Measurements from ENCODE around the gene RAF1. TPM values are rescaled to one million over a fixed set of nuclear protein-coding genes. Genes with fewer than 3 reads are reported as not detected.

The RAF1 gene
- total RNA-seq, 1 experiment from 2014 or later = 101 TPM

DNA sequence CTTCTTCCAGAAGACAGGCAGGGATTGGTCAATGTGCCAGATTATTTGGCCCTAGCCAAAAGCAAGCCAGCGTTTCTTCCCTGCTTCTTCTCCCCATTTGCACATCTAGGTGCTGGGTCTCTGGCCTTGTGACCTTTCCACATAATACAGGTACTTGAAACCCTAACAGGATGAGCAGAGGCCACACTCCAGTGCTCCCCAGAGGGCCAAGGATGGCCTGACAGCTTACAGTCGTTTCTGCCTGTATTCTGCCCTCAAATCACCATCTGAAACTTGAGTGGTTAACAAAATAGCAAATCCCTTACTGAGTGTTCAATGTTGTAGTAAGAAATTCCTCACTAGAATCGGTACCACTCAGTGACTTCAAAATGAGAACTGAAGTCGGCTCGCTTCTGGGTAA is 77.9 kb downstream of the RAF1 start:
- TF ChIP-seq, protein P1, sequence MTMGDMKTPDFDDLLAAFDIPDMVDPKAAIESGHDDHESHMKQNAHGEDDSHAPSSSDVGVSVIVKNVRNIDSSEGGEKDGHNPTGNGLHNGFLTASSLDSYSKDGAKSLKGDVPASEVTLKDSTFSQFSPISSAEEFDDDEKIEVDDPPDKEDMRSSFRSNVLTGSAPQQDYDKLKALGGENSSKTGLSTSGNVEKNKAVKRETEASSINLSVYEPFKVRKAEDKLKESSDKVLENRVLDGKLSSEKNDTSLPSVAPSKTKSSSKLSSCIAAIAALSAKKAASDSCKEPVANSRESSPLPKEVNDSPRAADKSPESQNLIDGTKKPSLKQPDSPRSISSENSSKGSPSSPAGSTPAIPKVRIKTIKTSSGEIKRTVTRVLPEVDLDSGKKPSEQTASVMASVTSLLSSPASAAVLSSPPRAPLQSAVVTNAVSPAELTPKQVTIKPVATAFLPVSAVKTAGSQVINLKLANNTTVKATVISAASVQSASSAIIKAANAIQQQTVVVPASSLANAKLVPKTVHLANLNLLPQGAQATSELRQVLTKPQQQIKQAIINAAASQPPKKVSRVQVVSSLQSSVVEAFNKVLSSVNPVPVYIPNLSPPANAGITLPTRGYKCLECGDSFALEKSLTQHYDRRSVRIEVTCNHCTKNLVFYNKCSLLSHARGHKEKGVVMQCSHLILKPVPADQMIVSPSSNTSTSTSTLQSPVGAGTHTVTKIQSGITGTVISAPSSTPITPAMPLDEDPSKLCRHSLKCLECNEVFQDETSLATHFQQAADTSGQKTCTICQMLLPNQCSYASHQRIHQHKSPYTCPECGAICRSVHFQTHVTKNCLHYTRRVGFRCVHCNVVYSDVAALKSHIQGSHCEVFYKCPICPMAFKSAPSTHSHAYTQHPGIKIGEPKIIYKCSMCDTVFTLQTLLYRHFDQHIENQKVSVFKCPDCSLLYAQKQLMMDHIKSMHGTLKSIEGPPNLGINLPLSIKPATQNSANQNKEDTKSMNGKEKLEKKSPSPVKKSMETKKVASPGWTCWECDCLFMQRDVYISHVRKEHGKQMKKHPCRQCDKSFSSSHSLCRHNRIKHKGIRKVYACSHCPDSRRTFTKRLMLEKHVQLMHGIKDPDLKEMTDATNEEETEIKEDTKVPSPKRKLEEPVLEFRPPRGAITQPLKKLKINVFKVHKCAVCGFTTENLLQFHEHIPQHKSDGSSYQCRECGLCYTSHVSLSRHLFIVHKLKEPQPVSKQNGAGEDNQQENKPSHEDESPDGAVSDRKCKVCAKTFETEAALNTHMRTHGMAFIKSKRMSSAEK (CRISPR knock-in tag; IDR thresholded peaks at IDR 0.05; ENCODE audit: borderline replicate concordance) = no peak
- TF ChIP-seq RORB (CRISPR knock-in tag; IDR thresholded peaks at IDR 0.05) (no peak), MYBL2 (CRISPR knock-in tag; IDR thresholded peaks at IDR 0.05) (no peak), SMAD3 (CRISPR knock-in tag; IDR thresholded peaks at IDR 0.05; ENCODE audit: borderline replicate concordance) (no peak), NR2C2 (CRISPR knock-in tag; IDR thresholded peaks at IDR 0.05) (no peak), EMX1 (CRISPR knock-in tag; IDR thresholded peaks at IDR 0.05) (no peak), SOX15 (CRISPR knock-in tag; IDR thresholded peaks at IDR 0.05) (no peak), NFE2L1 (CRISPR knock-in tag; IDR thresholded peaks at IDR 0.05) (no peak), ELF4 (CRISPR knock-in tag; IDR thresholded peaks at IDR 0.05; ENCODE audit: low read depth) (no peak), KAT7 (CRISPR knock-in tag; IDR thresholded peaks at IDR 0.05; ENCODE audit: borderline replicate concordance) (no peak), FOXJ3 (CRISPR knock-in tag; IDR thresholded peaks at IDR 0.05; ENCODE audit: borderline replicate concordance) (no peak), JAZF1 (CRISPR knock-in tag; IDR thresholded peaks at IDR 0.05) (no peak), HMGA2 (CRISPR knock-in tag; IDR thresholded peaks at IDR 0.05) (no peak)
- TF ChIP-seq, protein P2, sequence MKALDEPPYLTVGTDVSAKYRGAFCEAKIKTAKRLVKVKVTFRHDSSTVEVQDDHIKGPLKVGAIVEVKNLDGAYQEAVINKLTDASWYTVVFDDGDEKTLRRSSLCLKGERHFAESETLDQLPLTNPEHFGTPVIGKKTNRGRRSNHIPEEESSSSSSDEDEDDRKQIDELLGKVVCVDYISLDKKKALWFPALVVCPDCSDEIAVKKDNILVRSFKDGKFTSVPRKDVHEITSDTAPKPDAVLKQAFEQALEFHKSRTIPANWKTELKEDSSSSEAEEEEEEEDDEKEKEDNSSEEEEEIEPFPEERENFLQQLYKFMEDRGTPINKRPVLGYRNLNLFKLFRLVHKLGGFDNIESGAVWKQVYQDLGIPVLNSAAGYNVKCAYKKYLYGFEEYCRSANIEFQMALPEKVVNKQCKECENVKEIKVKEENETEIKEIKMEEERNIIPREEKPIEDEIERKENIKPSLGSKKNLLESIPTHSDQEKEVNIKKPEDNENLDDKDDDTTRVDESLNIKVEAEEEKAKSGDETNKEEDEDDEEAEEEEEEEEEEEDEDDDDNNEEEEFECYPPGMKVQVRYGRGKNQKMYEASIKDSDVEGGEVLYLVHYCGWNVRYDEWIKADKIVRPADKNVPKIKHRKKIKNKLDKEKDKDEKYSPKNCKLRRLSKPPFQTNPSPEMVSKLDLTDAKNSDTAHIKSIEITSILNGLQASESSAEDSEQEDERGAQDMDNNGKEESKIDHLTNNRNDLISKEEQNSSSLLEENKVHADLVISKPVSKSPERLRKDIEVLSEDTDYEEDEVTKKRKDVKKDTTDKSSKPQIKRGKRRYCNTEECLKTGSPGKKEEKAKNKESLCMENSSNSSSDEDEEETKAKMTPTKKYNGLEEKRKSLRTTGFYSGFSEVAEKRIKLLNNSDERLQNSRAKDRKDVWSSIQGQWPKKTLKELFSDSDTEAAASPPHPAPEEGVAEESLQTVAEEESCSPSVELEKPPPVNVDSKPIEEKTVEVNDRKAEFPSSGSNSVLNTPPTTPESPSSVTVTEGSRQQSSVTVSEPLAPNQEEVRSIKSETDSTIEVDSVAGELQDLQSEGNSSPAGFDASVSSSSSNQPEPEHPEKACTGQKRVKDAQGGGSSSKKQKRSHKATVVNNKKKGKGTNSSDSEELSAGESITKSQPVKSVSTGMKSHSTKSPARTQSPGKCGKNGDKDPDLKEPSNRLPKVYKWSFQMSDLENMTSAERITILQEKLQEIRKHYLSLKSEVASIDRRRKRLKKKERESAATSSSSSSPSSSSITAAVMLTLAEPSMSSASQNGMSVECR (CRISPR knock-in tag; IDR thresholded peaks at IDR 0.05; ENCODE audit: borderline replicate concordance) = no peak
- TF ChIP-seq, protein P3, sequence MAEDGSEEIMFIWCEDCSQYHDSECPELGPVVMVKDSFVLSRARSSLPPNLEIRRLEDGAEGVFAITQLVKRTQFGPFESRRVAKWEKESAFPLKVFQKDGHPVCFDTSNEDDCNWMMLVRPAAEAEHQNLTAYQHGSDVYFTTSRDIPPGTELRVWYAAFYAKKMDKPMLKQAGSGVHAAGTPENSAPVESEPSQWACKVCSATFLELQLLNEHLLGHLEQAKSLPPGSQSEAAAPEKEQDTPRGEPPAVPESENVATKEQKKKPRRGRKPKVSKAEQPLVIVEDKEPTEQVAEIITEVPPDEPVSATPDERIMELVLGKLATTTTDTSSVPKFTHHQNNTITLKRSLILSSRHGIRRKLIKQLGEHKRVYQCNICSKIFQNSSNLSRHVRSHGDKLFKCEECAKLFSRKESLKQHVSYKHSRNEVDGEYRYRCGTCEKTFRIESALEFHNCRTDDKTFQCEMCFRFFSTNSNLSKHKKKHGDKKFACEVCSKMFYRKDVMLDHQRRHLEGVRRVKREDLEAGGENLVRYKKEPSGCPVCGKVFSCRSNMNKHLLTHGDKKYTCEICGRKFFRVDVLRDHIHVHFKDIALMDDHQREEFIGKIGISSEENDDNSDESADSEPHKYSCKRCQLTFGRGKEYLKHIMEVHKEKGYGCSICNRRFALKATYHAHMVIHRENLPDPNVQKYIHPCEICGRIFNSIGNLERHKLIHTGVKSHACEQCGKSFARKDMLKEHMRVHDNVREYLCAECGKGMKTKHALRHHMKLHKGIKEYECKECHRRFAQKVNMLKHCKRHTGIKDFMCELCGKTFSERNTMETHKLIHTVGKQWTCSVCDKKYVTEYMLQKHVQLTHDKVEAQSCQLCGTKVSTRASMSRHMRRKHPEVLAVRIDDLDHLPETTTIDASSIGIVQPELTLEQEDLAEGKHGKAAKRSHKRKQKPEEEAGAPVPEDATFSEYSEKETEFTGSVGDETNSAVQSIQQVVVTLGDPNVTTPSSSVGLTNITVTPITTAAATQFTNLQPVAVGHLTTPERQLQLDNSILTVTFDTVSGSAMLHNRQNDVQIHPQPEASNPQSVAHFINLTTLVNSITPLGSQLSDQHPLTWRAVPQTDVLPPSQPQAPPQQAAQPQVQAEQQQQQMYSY (CRISPR knock-in tag; IDR thresholded peaks at IDR 0.05) = no peak
- TF ChIP-seq, protein P4, sequence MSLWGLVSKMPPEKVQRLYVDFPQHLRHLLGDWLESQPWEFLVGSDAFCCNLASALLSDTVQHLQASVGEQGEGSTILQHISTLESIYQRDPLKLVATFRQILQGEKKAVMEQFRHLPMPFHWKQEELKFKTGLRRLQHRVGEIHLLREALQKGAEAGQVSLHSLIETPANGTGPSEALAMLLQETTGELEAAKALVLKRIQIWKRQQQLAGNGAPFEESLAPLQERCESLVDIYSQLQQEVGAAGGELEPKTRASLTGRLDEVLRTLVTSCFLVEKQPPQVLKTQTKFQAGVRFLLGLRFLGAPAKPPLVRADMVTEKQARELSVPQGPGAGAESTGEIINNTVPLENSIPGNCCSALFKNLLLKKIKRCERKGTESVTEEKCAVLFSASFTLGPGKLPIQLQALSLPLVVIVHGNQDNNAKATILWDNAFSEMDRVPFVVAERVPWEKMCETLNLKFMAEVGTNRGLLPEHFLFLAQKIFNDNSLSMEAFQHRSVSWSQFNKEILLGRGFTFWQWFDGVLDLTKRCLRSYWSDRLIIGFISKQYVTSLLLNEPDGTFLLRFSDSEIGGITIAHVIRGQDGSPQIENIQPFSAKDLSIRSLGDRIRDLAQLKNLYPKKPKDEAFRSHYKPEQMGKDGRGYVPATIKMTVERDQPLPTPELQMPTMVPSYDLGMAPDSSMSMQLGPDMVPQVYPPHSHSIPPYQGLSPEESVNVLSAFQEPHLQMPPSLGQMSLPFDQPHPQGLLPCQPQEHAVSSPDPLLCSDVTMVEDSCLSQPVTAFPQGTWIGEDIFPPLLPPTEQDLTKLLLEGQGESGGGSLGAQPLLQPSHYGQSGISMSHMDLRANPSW (CRISPR knock-in tag; conservative IDR thresholded peaks at IDR 0.05; ENCODE audit: low read depth) = no peak
- TF ChIP-seq, protein P5, sequence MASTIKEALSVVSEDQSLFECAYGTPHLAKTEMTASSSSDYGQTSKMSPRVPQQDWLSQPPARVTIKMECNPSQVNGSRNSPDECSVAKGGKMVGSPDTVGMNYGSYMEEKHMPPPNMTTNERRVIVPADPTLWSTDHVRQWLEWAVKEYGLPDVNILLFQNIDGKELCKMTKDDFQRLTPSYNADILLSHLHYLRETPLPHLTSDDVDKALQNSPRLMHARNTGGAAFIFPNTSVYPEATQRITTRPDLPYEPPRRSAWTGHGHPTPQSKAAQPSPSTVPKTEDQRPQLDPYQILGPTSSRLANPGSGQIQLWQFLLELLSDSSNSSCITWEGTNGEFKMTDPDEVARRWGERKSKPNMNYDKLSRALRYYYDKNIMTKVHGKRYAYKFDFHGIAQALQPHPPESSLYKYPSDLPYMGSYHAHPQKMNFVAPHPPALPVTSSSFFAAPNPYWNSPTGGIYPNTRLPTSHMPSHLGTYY (CRISPR knock-in tag; IDR thresholded peaks at IDR 0.05) = no peak
- TF ChIP-seq, protein P6, sequence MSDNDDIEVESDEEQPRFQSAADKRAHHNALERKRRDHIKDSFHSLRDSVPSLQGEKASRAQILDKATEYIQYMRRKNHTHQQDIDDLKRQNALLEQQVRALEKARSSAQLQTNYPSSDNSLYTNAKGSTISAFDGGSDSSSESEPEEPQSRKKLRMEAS (CRISPR knock-in tag; IDR thresholded peaks at IDR 0.05) = no peak
- TF ChIP-seq, protein P7, sequence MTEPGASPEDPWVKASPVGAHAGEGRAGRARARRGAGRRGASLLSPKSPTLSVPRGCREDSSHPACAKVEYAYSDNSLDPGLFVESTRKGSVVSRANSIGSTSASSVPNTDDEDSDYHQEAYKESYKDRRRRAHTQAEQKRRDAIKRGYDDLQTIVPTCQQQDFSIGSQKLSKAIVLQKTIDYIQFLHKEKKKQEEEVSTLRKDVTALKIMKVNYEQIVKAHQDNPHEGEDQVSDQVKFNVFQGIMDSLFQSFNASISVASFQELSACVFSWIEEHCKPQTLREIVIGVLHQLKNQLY (CRISPR knock-in tag; IDR thresholded peaks at IDR 0.05) = no peak
- H3K4me1 Mint-ChIP-seq = 0 out of 2 replicates have a peak, but pooled peaks cover 3% of the 10 kb centered on the region
- H3K36me3 Mint-ChIP-seq = peaks cover 55% of the 10 kb centered on the region
- H3K9me3 Mint-ChIP-seq = no peaks in the 10 kb centered on the region
- no peaks in the 10 kb centered on the region for H3K27me3 Mint-ChIP-seq (ENCODE audit: low read depth)
- ATAC-seq (no peak), DNase-seq (ENCODE audit: low spot score) (no peak)
- ChIA-PET POLR2A (no interaction called here), CTCF (no interaction called here)
- peak overlapping the region; percentile 32; the same call in 1 of the 2 replicates for H3K27ac Mint-ChIP-seq
- H3K4me3 Mint-ChIP-seq = no peak overlapping the region
